OCI-LY3 (cell line): ENCODE results near the gene CDC14A.
"Not testable (repeated sequence)": the region's sequence is repeated elsewhere in the genome, so short reads cannot be mapped to it uniquely, and the experiment has no call there.

ENCODE experiments used
- CTCF ChIP-seq: fragments of 200-600, 300-600 bp; sonication (generic); IDR thresholded peaks from 2 replicates; pipeline ENCODE4 v1.5.1; 2014; ENCODE audit warnings: antibody characterized with exemption, low read length, low read depth
- EZH2phosphoT487 ChIP-seq: fragments of 200-600 bp; shearing (Covaris generic); IDR thresholded peaks from 2 replicates; pipeline ENCODE4 v1.6.1; 2018; ENCODE audit warnings: antibody characterized with exemption, mixed run types, low read depth

GRCh38 chr1:100405902-100406301 lies 53.6 kb downstream of the CDC14A start:
- TF ChIP-seq CTCF, EZH2phosphoT487: not testable (repeated sequence)
